HG02885 (cell line): Measurements from ENCODE around the gene IZUMO2.

Experiments
- ATAC-seq: cut with Tn5 transposase; IDR thresholded peaks from one replicate; pipeline ENCODE4 v1.9.1; 2021; ENCODE audit warnings: mild to moderate bottlenecking; ENCODE audit not compliant: unreplicated experiment, poor library complexity

The IZUMO2 gene

DNA sequence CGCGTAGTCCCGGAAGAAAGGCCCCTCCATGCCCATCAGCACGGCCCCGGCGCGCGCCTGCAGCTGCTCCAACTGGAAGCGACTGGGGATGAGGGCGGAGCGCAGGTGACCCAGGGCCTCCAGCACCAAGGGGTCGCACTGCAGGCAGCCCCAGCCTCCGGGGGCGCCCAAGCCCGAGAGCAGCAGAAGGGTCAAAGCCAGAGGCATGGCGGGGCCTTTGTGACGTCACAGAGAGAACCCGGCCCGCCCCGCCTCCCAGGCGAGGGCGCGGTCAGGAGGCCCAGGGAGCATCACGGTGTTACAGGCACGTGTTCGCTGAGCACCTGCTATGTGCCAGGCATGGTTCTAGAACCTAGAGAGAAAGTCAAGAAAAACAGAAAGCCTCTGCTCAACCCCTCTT, at the start of gene IZUMO2:
IZUMO2 (minus strand) TSS at position 294 of the 400 bp plus-strand sequence; CDS start at position 207, 87 bp downstream.
- no peak for ATAC-seq

GRCh38 chr19:50210425-50210824, 47.3 kb upstream of the IZUMO2 start:
- no peak for ATAC-seq

- ATAC-seq: no peak
Observed at GRCh38 chr19:50209131-50209530, 46.0 kb upstream of the IZUMO2 start.

DNA sequence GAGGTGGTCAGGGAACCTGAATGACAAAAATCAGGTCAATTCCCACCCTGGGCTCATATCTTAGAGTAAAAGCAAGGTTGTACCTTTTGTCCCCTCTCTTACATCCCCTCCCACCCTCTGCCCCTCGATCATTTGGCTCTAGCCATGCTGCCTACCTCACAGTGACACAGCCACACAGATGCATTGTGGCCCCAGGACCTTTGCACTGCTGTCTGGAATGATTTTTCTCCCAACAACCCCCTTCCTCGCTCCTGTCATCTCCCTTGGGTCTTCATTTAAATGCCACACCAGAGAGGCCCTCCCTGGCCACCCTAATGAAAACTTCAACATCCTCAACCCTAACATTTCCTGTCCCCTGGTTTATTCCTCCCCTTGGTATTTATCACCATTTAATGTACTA, 44.6 kb upstream of the IZUMO2 start:
- ATAC-seq: no peak

- no peak for ATAC-seq
Observed at GRCh38 chr19:50206191-50206590, 43.1 kb upstream of the IZUMO2 start.

GRCh38 chr19:50205681-50206138, 42.6 kb upstream of the IZUMO2 start:
- ATAC-seq: no peak

DNA sequence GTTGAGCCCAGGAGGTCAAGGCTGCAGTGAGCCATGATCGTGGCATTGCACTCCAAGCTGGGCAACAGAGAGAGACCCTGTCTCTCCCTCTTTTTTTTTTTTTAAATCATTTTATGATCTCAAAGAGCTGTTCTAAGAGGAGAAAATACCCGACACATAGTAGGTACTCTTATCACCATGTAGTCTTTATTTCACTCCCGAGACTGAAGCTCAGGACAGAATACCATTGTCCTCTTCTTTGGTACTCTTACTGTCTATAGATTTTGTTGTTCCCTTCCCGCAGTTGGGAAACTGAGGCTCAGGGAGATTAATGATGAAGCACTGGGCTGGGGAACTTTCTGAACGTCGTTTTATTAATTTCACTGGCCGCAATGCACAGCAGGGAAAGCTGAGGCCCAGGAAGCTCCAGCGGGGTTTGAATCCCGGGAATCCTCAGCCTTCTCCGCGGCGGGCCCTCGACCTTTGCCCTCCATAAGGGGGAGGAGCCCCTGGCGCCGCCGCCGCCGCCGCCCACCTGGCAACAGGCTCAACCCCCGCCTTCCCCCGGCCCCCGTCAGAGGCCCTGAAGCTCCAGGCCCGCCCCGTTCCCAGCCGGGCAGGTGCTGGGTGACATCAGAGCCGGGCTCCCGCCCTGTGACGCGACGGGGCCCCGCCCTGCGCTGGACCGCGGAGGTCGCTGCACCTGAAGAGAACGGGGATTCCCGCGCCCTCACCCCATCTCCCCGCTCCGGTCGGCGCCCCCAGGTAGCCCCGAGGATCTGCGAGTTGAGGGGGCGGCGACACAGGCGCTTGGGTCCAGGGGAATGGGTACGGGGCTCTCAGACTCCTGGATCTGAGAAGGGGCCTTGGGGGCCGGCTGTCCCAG, 42.0 kb upstream of the IZUMO2 start:
- no peak for ATAC-seq

DNA sequence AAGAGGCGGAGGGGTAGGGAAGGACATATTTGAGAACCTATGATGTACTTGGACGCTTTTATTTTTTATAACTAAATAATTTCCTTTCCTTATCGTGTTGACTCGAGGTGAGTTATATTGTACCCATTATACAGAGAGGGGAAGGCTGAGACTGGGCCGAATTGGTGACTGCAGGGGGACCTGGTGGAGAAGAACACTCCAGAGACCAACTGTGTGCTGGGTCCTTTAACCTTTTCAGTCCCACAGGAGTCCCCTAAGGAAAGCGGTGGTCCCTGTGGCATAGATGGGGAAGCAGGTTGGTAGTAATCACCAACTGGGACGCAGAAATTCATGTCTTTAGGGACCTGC, 41.0 kb upstream of the IZUMO2 start:
- ATAC-seq: no peak

DNA sequence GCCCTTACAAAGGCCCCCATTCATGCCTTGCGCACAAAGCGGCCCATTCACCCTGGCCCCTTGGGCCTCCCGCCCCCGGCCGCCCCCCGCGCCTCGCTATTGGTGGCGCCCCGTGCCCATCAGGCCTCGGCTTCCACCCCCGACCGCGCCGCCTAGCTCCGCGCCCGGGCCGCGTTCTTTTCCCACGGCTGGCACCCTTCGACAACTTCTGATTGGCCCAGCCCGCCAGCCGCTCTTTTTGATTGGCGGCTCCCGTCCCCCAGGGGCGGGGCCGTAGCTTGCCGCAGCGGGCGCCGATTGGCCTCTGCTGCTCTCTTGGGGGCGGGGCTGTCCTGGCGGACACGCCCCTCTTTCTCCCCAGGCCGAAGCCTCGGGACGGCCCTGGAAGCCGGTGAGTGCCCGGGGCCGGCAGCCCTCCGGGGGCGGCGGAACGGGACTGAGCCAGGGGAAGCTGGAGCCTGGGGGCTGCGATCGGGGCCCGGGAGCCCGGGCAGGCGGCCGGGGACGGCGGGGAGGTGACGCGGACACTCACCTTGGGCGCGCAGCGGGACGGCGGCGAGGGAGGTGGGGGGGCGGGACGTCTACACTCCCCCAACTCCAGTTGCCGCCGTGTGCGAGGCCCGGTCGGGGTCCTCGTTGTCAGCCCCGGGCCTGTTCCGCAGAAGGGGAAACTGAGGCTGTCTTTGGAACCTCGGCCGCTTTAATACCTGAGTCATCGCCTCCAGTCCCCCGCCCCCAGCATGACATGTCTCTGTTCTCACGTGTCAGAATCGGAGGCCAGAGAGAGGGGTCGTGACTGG, 40.4 kb upstream of the IZUMO2 start, which contains the start of gene MYH14:
MYH14 (plus strand) TSS at position 342 of the 800 bp plus-strand sequence. CDS start 6,744 bp downstream, outside the sequence.
- no peak for ATAC-seq

DNA sequence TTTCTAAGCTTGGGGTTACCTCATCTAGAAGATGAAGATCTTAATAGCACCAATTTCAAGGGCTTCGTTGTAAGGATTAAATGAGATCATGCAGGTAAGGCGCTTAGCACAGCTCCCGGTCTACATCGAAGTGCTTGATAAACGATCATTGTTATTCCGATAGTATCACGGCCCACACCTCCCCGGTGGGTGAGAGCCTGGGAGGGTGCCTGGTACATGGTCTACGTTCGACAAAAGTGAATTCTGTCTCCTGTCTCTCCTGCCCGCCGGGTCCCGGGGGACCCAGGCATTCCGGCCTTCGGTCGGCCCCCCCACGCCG, 39.8 kb upstream of the IZUMO2 start:
- no peak for ATAC-seq

DNA sequence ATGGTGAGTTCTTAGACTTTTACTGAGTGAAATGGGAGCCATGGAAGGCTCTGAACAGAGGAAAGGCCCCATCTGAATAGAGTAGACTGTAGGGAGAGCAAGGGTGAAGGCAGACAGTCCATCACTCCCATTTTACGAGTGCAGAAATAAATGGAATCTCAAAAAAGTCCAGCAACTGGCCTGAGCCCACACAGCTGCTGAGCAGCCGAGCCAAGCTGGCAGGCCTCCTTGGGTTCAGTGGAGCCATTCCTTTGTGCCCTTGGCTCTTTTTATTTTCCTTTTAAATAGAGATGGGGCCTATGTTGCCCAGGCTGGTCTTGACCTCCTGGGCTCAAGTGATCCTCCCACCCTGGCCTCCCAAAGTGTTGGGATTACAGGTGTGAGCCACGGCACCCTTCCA, 39.3 kb upstream of the IZUMO2 start:
- no peak for ATAC-seq

DNA sequence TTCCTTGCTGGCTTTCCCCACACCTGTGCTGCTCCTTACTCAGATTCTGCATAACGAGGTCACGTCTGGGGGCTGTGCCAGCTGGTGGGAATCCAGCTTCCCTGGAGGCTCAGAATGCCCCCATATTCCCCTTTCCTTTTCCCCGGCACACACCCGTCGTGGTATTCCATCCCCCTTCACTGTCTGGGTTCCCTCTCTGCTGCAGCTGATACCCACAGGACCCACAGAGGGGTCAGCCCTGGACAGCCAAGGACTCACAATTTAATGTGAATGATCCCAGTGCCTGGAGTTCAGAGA, 36.1 kb upstream of the IZUMO2 start:
- no peak for ATAC-seq

GRCh38 chr19:50198431-50199258, 35.6 kb upstream of the IZUMO2 start:
- no peak for ATAC-seq

DNA sequence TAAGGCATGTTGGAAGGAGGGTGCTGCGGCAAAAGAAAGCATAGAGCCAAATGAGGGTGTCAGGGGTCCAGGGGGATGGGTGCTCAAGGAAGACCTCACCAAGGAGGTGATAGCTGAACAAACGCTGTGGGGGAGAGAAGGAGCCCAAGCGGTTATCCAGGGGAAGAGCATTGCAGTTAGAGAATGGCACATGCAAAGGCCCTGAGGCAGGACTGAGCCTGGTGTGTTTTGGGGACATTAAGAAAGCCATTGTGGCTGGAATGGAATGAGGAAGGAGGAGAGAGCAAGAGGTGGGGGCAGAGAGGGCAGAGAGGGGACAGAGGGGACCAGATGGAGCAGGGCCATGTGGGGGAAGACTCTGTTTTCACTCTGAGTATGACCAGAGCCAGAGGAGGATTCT, 34.3 kb upstream of the IZUMO2 start:
- ATAC-seq: no peak

GRCh38 chr19:50196322-50196932, 33.3 kb upstream of the IZUMO2 start:
- no peak for ATAC-seq

GRCh38 chr19:50195224-50195623, 32.1 kb upstream of the IZUMO2 start:
- no peak for ATAC-seq

GRCh38 chr19:50192463-50193211, 29.6 kb upstream of the IZUMO2 start:
- no peak for ATAC-seq

GRCh38 chr19:50191216-50191615, 28.1 kb upstream of the IZUMO2 start:
- no peak for ATAC-seq

- ATAC-seq: no peak
Observed at GRCh38 chr19:50190439-50190891, 27.4 kb upstream of the IZUMO2 start.

DNA sequence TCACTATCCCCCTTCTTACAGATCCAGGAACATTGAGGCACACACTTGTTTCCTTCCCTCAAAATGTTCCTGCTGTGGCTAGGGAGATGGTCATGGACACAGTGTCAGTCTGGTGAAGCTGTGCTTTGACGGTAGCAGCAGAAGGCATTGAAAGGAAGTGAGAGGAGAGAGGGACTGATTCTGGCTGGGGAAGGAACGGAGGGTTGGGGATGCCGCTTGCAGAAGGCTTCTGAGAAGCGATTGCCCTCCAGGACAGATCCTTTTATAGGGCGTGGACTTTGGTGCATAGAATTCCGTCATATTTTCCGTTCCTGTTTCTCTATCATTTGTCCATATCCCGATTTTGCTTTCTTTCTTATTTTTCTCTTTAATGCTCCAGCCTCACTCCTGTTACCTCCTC, 26.2 kb upstream of the IZUMO2 start:
- no peak for ATAC-seq
